GM21381 (cell line): ENCODE data around the gene CHL1.

Experiments
- ATAC-seq: cut with Tn5 transposase; IDR thresholded peaks from one replicate; pipeline ENCODE4 v1.9.1; 2021; ENCODE audit warnings: mild to moderate bottlenecking, moderate library complexity; ENCODE audit not compliant: unreplicated experiment

Gene CHL1

GRCh38 chr3:217948-218347 is 21.4 kb downstream of the CHL1 start:
- no peak for ATAC-seq

- no peak for ATAC-seq
Measured at GRCh38 chr3:228442-229182, 32.0 kb downstream of the CHL1 start.

GRCh38 chr3:229183-229661 is 32.7 kb downstream of the CHL1 start:
- ATAC-seq = no peak

GRCh38 chr3:236881-237280 is 40.3 kb downstream of the CHL1 start:
- no peak for ATAC-seq

- ATAC-seq = no peak
Measured at GRCh38 chr3:242602-243355, 46.2 kb downstream of the CHL1 start.

- no peak for ATAC-seq
Measured at GRCh38 chr3:243356-243725, 46.8 kb downstream of the CHL1 start.

GRCh38 chr3:244041-244440 is 47.5 kb downstream of the CHL1 start:
- no peak for ATAC-seq

GRCh38 chr3:247916-248315 is 51.4 kb downstream of the CHL1 start:
- ATAC-seq = no peak

GRCh38 chr3:248864-249520 is 52.4 kb downstream of the CHL1 start:
- no peak for ATAC-seq

GRCh38 chr3:249587-250262 is 53.2 kb downstream of the CHL1 start:
- ATAC-seq = no peak

GRCh38 chr3:256501-256900 is 59.9 kb downstream of the CHL1 start:
- ATAC-seq = no peak

- ATAC-seq = no peak
Measured at GRCh38 chr3:257826-258225, 61.3 kb downstream of the CHL1 start.

GRCh38 chr3:260898-261297 is 64.3 kb downstream of the CHL1 start:
- no peak for ATAC-seq

GRCh38 chr3:263393-263792 is 66.8 kb downstream of the CHL1 start:
- no peak for ATAC-seq

- no peak for ATAC-seq
Measured at GRCh38 chr3:264394-265156, 68.0 kb downstream of the CHL1 start.

- ATAC-seq = no peak
Measured at GRCh38 chr3:267101-267500, 70.5 kb downstream of the CHL1 start.

- ATAC-seq = no peak
Measured at GRCh38 chr3:270688-271087, 74.1 kb downstream of the CHL1 start.

GRCh38 chr3:274927-275326 is 78.4 kb downstream of the CHL1 start:
- ATAC-seq = no peak

GRCh38 chr3:277873-278272 is 81.3 kb downstream of the CHL1 start:
- ATAC-seq = no peak

- ATAC-seq = peak; percentile 62
Measured at GRCh38 chr3:278300-279064, 81.9 kb downstream of the CHL1 start.
